Ureter (tissue), 1 donor: ENCODE measurements around the gene PAK1. TPM values are rescaled to one million over a fixed set of nuclear protein-coding genes. Genes with fewer than 3 reads are reported as not detected.
"Not testable (repeated sequence)": the region's sequence is repeated elsewhere in the genome, so short reads cannot be mapped to it uniquely, and the experiment has no call there.

Experiments
- DNase-seq: peaks from one replicate; pipeline ENCODE4 v3.0.0-alpha.2; 2020; ENCODE audit warnings: low spot score
- total RNA-seq: library from RNA; stranded (reverse); gene quantifications from one replicate; pipeline ENCODE4 v1.2.4, GENCODE V29; 2023
- donor health status: DM: yes; HTN: yes; CAD: no.

Gene PAK1
- 56.7 TPM for total RNA-seq

- DNase-seq = peak; percentile 85
Observed at GRCh38 chr11:77473801-77474683, at the start of gene PAK1. Gene PAK1 (minus strand): TSS chr11:77474094. CDS start chr11:77392520, 81,574 bp downstream.

- no peak for DNase-seq
Observed at GRCh38 chr11:77522215-77522614, 48.3 kb upstream of the PAK1 start.

- DNase-seq = no peak
Observed at GRCh38 chr11:77519847-77520246, 46.0 kb upstream of the PAK1 start.

- DNase-seq = no peak
Observed at GRCh38 chr11:77518471-77518870, 44.6 kb upstream of the PAK1 start.

GRCh38 chr11:77517753-77518152, 43.9 kb upstream of the PAK1 start:
- no peak for DNase-seq

GRCh38 chr11:77517226-77517625, 43.3 kb upstream of the PAK1 start:
- DNase-seq = no peak

- no peak for DNase-seq
Observed at GRCh38 chr11:77515483-77515882, 41.6 kb upstream of the PAK1 start.

GRCh38 chr11:77515063-77515462, 41.2 kb upstream of the PAK1 start:
- no peak for DNase-seq

- no peak for DNase-seq
Observed at GRCh38 chr11:77512092-77512491, 38.2 kb upstream of the PAK1 start.

GRCh38 chr11:77510851-77511250, 37.0 kb upstream of the PAK1 start:
- DNase-seq = no peak

GRCh38 chr11:77510095-77510494, 36.2 kb upstream of the PAK1 start:
- DNase-seq = no peak

GRCh38 chr11:77508019-77508418, 34.1 kb upstream of the PAK1 start:
- no peak for DNase-seq

- DNase-seq = no peak
Observed at GRCh38 chr11:77506857-77507256, 33.0 kb upstream of the PAK1 start.

GRCh38 chr11:77505956-77506355, 32.1 kb upstream of the PAK1 start:
- no peak for DNase-seq

GRCh38 chr11:77503006-77503405, 29.1 kb upstream of the PAK1 start:
- DNase-seq = no peak

- no peak for DNase-seq
Observed at GRCh38 chr11:77502346-77502905, 28.5 kb upstream of the PAK1 start.

- no peak for DNase-seq
Observed at GRCh38 chr11:77501758-77502157, 27.9 kb upstream of the PAK1 start.

GRCh38 chr11:77497368-77497767, 23.5 kb upstream of the PAK1 start:
- DNase-seq = no peak

- DNase-seq = no peak
Observed at GRCh38 chr11:77495526-77495925, 21.6 kb upstream of the PAK1 start.

GRCh38 chr11:77490035-77490434, 16.1 kb upstream of the PAK1 start:
- DNase-seq = not testable (repeated sequence)

- no peak for DNase-seq
Observed at GRCh38 chr11:77487790-77488189, 13.9 kb upstream of the PAK1 start.

GRCh38 chr11:77479746-77480352, 6.0 kb upstream of the PAK1 start:
- DNase-seq = no peak

- DNase-seq = no peak
Observed at GRCh38 chr11:77475206-77475605, 1.3 kb upstream of the PAK1 start.
